IMR-90 (cell line): ENCODE results near the gene KCNAB1.

Experiments used
- BHLHE40 ChIP-seq: fragments of 150-350 bp; IDR thresholded peaks from 2 replicates; pipeline ENCODE4 v1.6.1; 2016; ENCODE audit warnings: mild to moderate bottlenecking, low read depth, low read length
- CHD1 ChIP-seq: IDR thresholded peaks from 2 replicates; pipeline ENCODE4 v1.6.1; 2012; ENCODE audit warnings: low read depth, low read length, improper control_type of control experiment
- CTCF ChIP-seq: conservative IDR thresholded peaks from 2 replicates; pipeline ENCODE4 v1.5.1; 2012; ENCODE audit warnings: mild to moderate bottlenecking, low read depth, low read length, improper control_type of control experiment
- MAFK ChIP-seq: IDR thresholded peaks from 2 replicates; pipeline ENCODE4 v1.6.1; 2012; ENCODE audit warnings: low read depth, low read length, improper control_type of control experiment
- POLR2A ChIP-seq: IDR thresholded peaks from 2 replicates; pipeline ENCODE4 v1.6.1; 2012; ENCODE audit warnings: mild to moderate bottlenecking, low read depth, low read length
- RAD21 ChIP-seq: IDR thresholded peaks from 2 replicates; pipeline ENCODE4 v1.6.1; 2012; ENCODE audit warnings: low read length, improper control_type of control experiment
- RFX5 ChIP-seq: IDR thresholded peaks from 2 replicates; pipeline ENCODE4 v1.8.0; 2012; ENCODE audit warnings: low read depth, mild to moderate bottlenecking, low read length, moderate library complexity
- SMC3 ChIP-seq: fragments of 150-350 bp; IDR thresholded peaks from 2 replicates; pipeline ENCODE4 v1.6.1; 2016; ENCODE audit warnings: low read depth, mild to moderate bottlenecking, antibody characterized with exemption, low read length, moderate library complexity
- TF ChIP-seq, protein P1 (sequence below): fragments of 150-350 bp; IDR thresholded peaks from 2 replicates; pipeline ENCODE4 v1.6.1; 2016; ENCODE audit warnings: low read depth, mild to moderate bottlenecking, low read length, moderate library complexity, borderline replicate concordance

DNA sequence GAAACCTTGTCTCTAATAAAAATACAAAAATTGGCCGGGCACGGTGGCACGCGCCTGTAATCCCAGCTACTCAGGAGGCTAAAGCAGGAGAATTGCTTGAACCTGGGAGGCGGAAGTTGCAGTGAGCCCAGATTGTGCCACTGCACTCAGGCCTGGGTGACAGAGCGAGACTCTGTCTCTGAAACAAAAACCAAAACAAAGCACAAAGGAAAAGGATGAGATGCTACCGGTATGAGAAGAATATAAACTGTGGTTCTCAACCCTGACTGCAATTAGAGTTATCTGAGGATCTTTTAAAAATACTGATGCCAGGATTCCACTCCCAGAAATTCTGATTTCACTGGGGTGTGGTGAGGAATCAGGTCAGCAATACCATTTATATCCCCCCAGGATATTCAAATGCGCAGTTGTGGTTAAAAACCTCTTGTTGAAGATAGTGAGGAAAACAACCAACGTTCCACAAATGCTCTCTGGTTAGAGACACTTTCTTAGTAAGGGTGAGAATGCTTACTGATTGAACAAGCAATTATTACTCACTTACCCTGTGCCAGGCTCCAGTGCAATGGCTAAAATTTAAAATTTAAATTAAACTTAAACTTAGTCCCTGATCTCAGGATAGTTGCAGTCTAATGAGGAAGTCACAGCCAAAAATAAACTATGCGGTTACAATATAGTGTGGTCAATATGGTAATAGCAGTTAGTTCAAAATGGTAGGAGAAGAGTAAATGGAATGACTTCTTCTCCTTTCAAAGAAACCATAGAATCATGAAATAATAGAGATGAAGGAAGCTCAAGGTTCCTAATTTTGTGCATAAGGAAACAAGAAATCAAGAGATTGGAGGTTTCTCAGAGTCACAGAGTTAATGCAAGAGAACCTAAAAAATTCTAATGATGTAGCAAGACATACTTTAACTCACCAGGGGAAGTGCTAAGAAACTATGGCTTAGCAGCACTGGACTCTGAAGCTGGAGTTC, 325.0 kb downstream of the KCNAB1 start:
- no peak for TF ChIP-seq POLR2A
- no peak for TF ChIP-seq BHLHE40
- TF ChIP-seq CTCF, result no peak
- no peak for TF ChIP-seq CHD1
- no peak for TF ChIP-seq RFX5
- no peak for TF ChIP-seq MAFK
- no peak for TF ChIP-seq RAD21
- TF ChIP-seq SMC3, result no peak
- TF ChIP-seq, protein P1, sequence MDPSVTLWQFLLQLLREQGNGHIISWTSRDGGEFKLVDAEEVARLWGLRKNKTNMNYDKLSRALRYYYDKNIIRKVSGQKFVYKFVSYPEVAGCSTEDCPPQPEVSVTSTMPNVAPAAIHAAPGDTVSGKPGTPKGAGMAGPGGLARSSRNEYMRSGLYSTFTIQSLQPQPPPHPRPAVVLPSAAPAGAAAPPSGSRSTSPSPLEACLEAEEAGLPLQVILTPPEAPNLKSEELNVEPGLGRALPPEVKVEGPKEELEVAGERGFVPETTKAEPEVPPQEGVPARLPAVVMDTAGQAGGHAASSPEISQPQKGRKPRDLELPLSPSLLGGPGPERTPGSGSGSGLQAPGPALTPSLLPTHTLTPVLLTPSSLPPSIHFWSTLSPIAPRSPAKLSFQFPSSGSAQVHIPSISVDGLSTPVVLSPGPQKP, result no peak
